SK-N-SH (cell line): Measurements from ENCODE around the gene DENND2D. TPM values are rescaled to one million over a fixed set of nuclear protein-coding genes. Genes with fewer than 3 reads are reported as not detected.

ENCODE experiments used
- CTCF ChIA-PET: fragments of 300-600, 350-600 bp; formaldehyde crosslinking; extraction: SDS; loops from one replicate; lab custom pipeline; 2021; lab: Yijun Ruan, JAX
- POLR2A ChIA-PET: fragments of 350-600 bp; sonication (Branson Sonifier 250); formaldehyde crosslinking; extraction: SDS; loops from one replicate; lab custom pipeline; 2020; ENCODE audit warnings: antibody characterized with exemption, inconsistent platforms; lab: Yijun Ruan, JAX
- DNase-seq: peaks from one replicate; pipeline ENCODE4 v3.0.0; 2012
- H2AFZ ChIP-seq: fragments of 200-600 bp; sonication (generic); 2 replicates; pipeline ENCODE4 v1.8.1; 2016; ENCODE audit warnings: antibody characterized with exemption, mild to moderate bottlenecking, low read depth
- H3F3A ChIP-seq: fragments of 200-600 bp; sonication (generic); replicated peaks from 2 replicates; pipeline ENCODE3; 2016; ENCODE audit warnings: antibody characterized with exemption, mild to moderate bottlenecking; ENCODE audit not compliant: insufficient read depth
- H3K27ac ChIP-seq, 2 experiments: fragments of 200-500 bp in 1 of 2; fragments of 200-600 bp in 1 of 2; sonication (Bioruptor generic) in 1 of 2; sonication (generic), shearing (Covaris generic) in 1 of 2; 2 replicates each; pipeline versions ENCODE4 v1.5.1 to v1.6.1; 2014 to 2016; ENCODE audit warnings: low read depth in 2 of 2, inconsistent platforms in 1 of 2, low read length in 1 of 2, mild to moderate bottlenecking in 1 of 2, mixed read lengths in 1 of 2
- H3K27me3 ChIP-seq: fragments of 200-600 bp; sonication (generic), shearing (Covaris generic); 2 replicates; pipeline ENCODE4 v1.6.1; 2016; ENCODE audit warnings: mixed run types; ENCODE audit not compliant: insufficient read depth
- H3K36me3 ChIP-seq, 2 experiments: fragments of 200-500 bp in 1 of 2; fragments of 200-600 bp in 1 of 2; sonication (Bioruptor generic) in 1 of 2; sonication (generic) in 1 of 2; replicated peaks in 1 of 2; 2 replicates each; pipeline versions ENCODE3 to v1.5.1; 2014 to 2016; ENCODE audit warnings: low read length in 1 of 2, mild to moderate bottlenecking in 1 of 2; ENCODE audit not compliant: insufficient read depth in 2 of 2, control insufficient read depth in 1 of 2
- H3K4me1 ChIP-seq, 2 experiments: fragments of 200-500 bp in 1 of 2; fragments of 200-600 bp in 1 of 2; sonication (Bioruptor generic) in 1 of 2; sonication (generic), shearing (Covaris generic) in 1 of 2; 2 replicates each; pipeline versions ENCODE4 v1.5.1 to v1.6.1; 2014 to 2016; ENCODE audit warnings: low read depth in 1 of 2, low read length in 1 of 2, mixed run types in 1 of 2; ENCODE audit not compliant: insufficient read depth in 2 of 2, control insufficient read depth in 1 of 2
- H3K4me2 ChIP-seq: fragments of 200-600 bp; sonication (generic), shearing (Covaris generic); 2 replicates; pipeline ENCODE4 v1.6.1; 2017; ENCODE audit warnings: mixed run types
- H3K4me3 ChIP-seq, 2 experiments: fragments of 200-500 bp in 1 of 2; fragments of 200-600 bp in 1 of 2; sonication (Bioruptor generic) in 1 of 2; sonication (generic), shearing (Covaris generic) in 1 of 2; 2 replicates each; pipeline versions ENCODE4 v1.5.1 to v1.8.1; 2014 to 2016; ENCODE audit warnings: low read depth in 2 of 2, inconsistent platforms in 1 of 2, low read length in 1 of 2, mild to moderate bottlenecking in 1 of 2, mixed read lengths in 1 of 2, moderate library complexity in 1 of 2
- H3K79me2 ChIP-seq: fragments of 200-600 bp; sonication (generic); 2 replicates; pipeline ENCODE4 v1.8.1; 2017; ENCODE audit warnings: mild to moderate bottlenecking; ENCODE audit not compliant: insufficient read depth
- H3K9ac ChIP-seq: fragments of 200-600 bp; sonication (generic); 2 replicates; pipeline ENCODE4 v1.6.1; 2017; ENCODE audit warnings: mixed run types
- H3K9me2 ChIP-seq: fragments of 200-600 bp; sonication (generic); 2 replicates; pipeline ENCODE4 v1.6.1; 2017; ENCODE audit warnings: mixed run types
- H3K9me3 ChIP-seq: fragments of 200-600 bp; sonication (generic); 2 replicates; pipeline ENCODE4 v1.6.1; 2017; ENCODE audit warnings: mixed run types, mild to moderate bottlenecking, moderate library complexity
- H4K20me1 ChIP-seq: fragments of 200-600 bp; sonication (generic); 2 replicates; pipeline ENCODE4 v1.6.1; 2017; ENCODE audit warnings: mild to moderate bottlenecking, mixed run types; ENCODE audit not compliant: insufficient read depth
- CHD2 ChIP-seq: fragments of 150-350 bp; IDR thresholded peaks from 2 replicates; pipeline ENCODE4 v1.6.1; 2018; ENCODE audit warnings: low read length; ENCODE audit not compliant: partially characterized antibody
- ELF1 ChIP-seq: IDR thresholded peaks from 2 replicates; pipeline ENCODE4 v1.4.0; 2012
- EP300 ChIP-seq, 2 experiments: IDR thresholded peaks; 2 replicates each; pipeline versions ENCODE4 v1.4.0 to v1.6.1; 2012; ENCODE audit warnings: borderline replicate concordance in 1 of 2, low read depth in 1 of 2, low read length in 1 of 2
- EZH2phosphoT487 ChIP-seq: fragments of 200-600 bp; sonication (generic); IDR thresholded peaks from 2 replicates; pipeline ENCODE4 v1.6.1; 2017; ENCODE audit warnings: low read depth, mixed run types, mild to moderate bottlenecking, antibody characterized with exemption, moderate library complexity, borderline replicate concordance
- FOSL2 ChIP-seq: IDR thresholded peaks from 2 replicates; pipeline ENCODE4 v1.4.0; 2012; ENCODE audit warnings: low read depth, mild to moderate bottlenecking, moderate library complexity, borderline replicate concordance
- FOXJ3 ChIP-seq: sonication (generic); formaldehyde crosslinking; IDR thresholded peaks from 2 replicates; pipeline ENCODE4 v1.5.1; 2020; ENCODE audit warnings: mild to moderate bottlenecking, missing genetic modification reagents
- FOXM1 ChIP-seq: IDR thresholded peaks from 2 replicates; pipeline ENCODE4 v1.4.0; 2012; ENCODE audit warnings: low read depth, mild to moderate bottlenecking
- GABPA ChIP-seq: IDR thresholded peaks from 2 replicates; pipeline ENCODE4 v1.4.0; 2012; ENCODE audit warnings: low read depth, mild to moderate bottlenecking
- GATA2 ChIP-seq: sonication (generic); formaldehyde crosslinking; IDR thresholded peaks from 2 replicates; pipeline ENCODE4 v1.5.0; 2020; ENCODE audit warnings: mild to moderate bottlenecking, missing genetic modification reagents
- IRF3 ChIP-seq: fragments of 150-350 bp; IDR thresholded peaks from 2 replicates; pipeline ENCODE4 v1.6.1; 2016; ENCODE audit warnings: mild to moderate bottlenecking, low read depth, low read length
- MAX ChIP-seq: IDR thresholded peaks from 2 replicates; pipeline ENCODE4 v1.4.0; 2012; ENCODE audit warnings: low read depth
- MXI1 ChIP-seq: IDR thresholded peaks from 2 replicates; pipeline ENCODE4 v1.6.1; 2012; ENCODE audit warnings: mild to moderate bottlenecking, low read depth, low read length, improper control_type of control experiment
- NFIC ChIP-seq: IDR thresholded peaks from 2 replicates; pipeline ENCODE4 v1.4.0; 2012; ENCODE audit warnings: borderline replicate concordance
- POLR2AphosphoS5 ChIP-seq: IDR thresholded peaks from 2 replicates; pipeline ENCODE4 v1.6.1; 2012; ENCODE audit warnings: low read depth, low read length
- RAD21 ChIP-seq: IDR thresholded peaks from 2 replicates; pipeline ENCODE4 v1.6.1; 2012; ENCODE audit warnings: mild to moderate bottlenecking, low read length
- RCOR1 ChIP-seq: fragments of 150-350 bp; IDR thresholded peaks from 2 replicates; pipeline ENCODE4 v1.6.1; 2017; ENCODE audit warnings: antibody characterized with exemption, low read length
- RFX5 ChIP-seq: IDR thresholded peaks from 2 replicates; pipeline ENCODE4 v1.6.1; 2012; ENCODE audit warnings: mild to moderate bottlenecking, improper control_type of control experiment, low read length
- SIN3A ChIP-seq: IDR thresholded peaks from 2 replicates; pipeline ENCODE4 v1.6.1; 2012; ENCODE audit warnings: low read depth, mild to moderate bottlenecking, low read length, moderate library complexity, borderline replicate concordance
- SMC3 ChIP-seq: IDR thresholded peaks from 2 replicates; pipeline ENCODE4 v1.6.1; 2012; ENCODE audit warnings: low read depth, low read length, improper control_type of control experiment
- TAF1 ChIP-seq: IDR thresholded peaks from 2 replicates; pipeline ENCODE4 v1.6.1; 2012; ENCODE audit warnings: low read depth, mild to moderate bottlenecking, low read length, moderate library complexity, borderline replicate concordance
- TCF12 ChIP-seq: IDR thresholded peaks from 2 replicates; pipeline ENCODE4 v1.4.0; 2012
- TEAD4 ChIP-seq: IDR thresholded peaks from 2 replicates; pipeline ENCODE4 v1.4.0; 2012; ENCODE audit warnings: mild to moderate bottlenecking, borderline replicate concordance; ENCODE audit not compliant: insufficient read depth
- USF2 ChIP-seq: fragments of 150-350 bp; IDR thresholded peaks from 2 replicates; pipeline ENCODE4 v1.6.1; 2017; ENCODE audit warnings: antibody characterized with exemption, low read length, low read depth, borderline replicate concordance
- YY1 ChIP-seq: IDR thresholded peaks from 2 replicates; pipeline ENCODE4 v1.4.0; 2012; ENCODE audit warnings: low read depth, mild to moderate bottlenecking
- WGBS: methylation state at CpG from one replicate; pipeline ENCODE4 v1.1.6; 2017; ENCODE audit warnings: low lambda C conversion rate; 5-methylcytosine and 5-hydroxymethylcytosine counted together
- polyA plus RNA-seq, 3 experiments: library from polyadenylated mRNA; depleted of rRNA; stranded (reverse); fragments of >200 nt; gene quantifications; 2 replicates each; pipeline ENCODE4 v1.2.3, GENCODE V29; 2012

The DENND2D gene
- polyA plus RNA-seq, 1 of the 3 experiments (the other 2 are of a cell fraction) = 1.3 TPM

GRCh38 chr1:111176678-111177077, 23.8 kb downstream of the DENND2D start:
- H3K4me3 ChIP-seq = no peak overlapping the region
- H3K79me2 ChIP-seq = no peaks in the 10 kb centered on the region
- H2AFZ ChIP-seq = no peak overlapping the region
- DNase-seq = no peak
- H4K20me1 ChIP-seq = no peaks in the 10 kb centered on the region
- H3K4me2 ChIP-seq = no peak overlapping the region
- H3F3A ChIP-seq = peaks cover 6% of the 10 kb centered on the region
- H3K4me1 ChIP-seq = peaks cover 0 to 14% of the 10 kb centered on the region in 2 experiments; a peak in 1 of 4 replicates
- H3K9ac ChIP-seq = no peak overlapping the region
- no peaks in the 10 kb centered on the region for H3K9me2 ChIP-seq
- no peaks in the 10 kb centered on the region for H3K9me3 ChIP-seq
- H3K27me3 ChIP-seq = no peaks in the 10 kb centered on the region
- no peak for TF ChIP-seq GABPA
- no peak for TF ChIP-seq TAF1
- TF ChIP-seq TEAD4 = no peak
- TF ChIP-seq RFX5 = no peak
- no peak for TF ChIP-seq MXI1
- no peak for TF ChIP-seq EP300 (IDR thresholded peaks at IDR 0.05; ENCODE audit: borderline replicate concordance in 1 of 2, low read depth in 1 of 2, low read length in 1 of 2)
- no peak for TF ChIP-seq POLR2AphosphoS5
- TF ChIP-seq MAX = no peak
- no peak for TF ChIP-seq TCF12
- TF ChIP-seq USF2 = no peak
- TF ChIP-seq IRF3 = no peak
- no peak for TF ChIP-seq ELF1
- no peak for TF ChIP-seq EZH2phosphoT487
- TF ChIP-seq NFIC = no peak
- TF ChIP-seq RCOR1 = no peak
- no peak for TF ChIP-seq FOXM1
- TF ChIP-seq YY1 = no peak
- POLR2A ChIA-PET = no interaction called here
- CTCF ChIA-PET = no interaction called here
- peaks cover 58 to 79% of the 10 kb centered on the region in 2 experiments for H3K36me3 ChIP-seq
- no peak overlapping the region for H3K27ac ChIP-seq
- WGBS = 94% methylated on average over 1 of the region's 1 CpG

GRCh38 chr1:111175349-111175748, 25.1 kb downstream of the DENND2D start:
- WGBS = 95% methylated on average over 3 of the region's 3 CpGs
- Histone ChIP-seq H3K79me2 (no peaks in the 10 kb centered on the region), H3K9ac (no peak overlapping the region), H3K9me2 (no peaks in the 10 kb centered on the region), H4K20me1 (no peaks in the 10 kb centered on the region), H3K36me3 (peaks cover 60 to 80% of the 10 kb centered on the region in 2 experiments), H3K4me2 (no peak overlapping the region), H2AFZ (no peak overlapping the region), H3K9me3 (no peaks in the 10 kb centered on the region), H3F3A (peaks cover 6% of the 10 kb centered on the region), H3K4me3 (no peak overlapping the region), H3K27me3 (no peaks in the 10 kb centered on the region), H3K4me1 (peaks cover 0 to 14% of the 10 kb centered on the region in 2 experiments; a peak in 1 of 4 replicates), H3K27ac (no peak overlapping the region)
- no peak for DNase-seq
- ChIA-PET CTCF (no interaction called here), POLR2A (no interaction called here)
- TF ChIP-seq MAX (no peak), FOXJ3 (CRISPR knock-in tag) (no peak), SIN3A (no peak), TAF1 (no peak), ELF1 (no peak), RFX5 (no peak), SMC3 (no peak), CHD2 (no peak), USF2 (no peak), GATA2 (CRISPR knock-in tag) (no peak), RAD21 (no peak), FOSL2 (no peak), POLR2AphosphoS5 (no peak), IRF3 (no peak), RCOR1 (no peak), YY1 (no peak)
